ENCODE data around the gene FGF1.

- no peak for TF ChIP-seq CTCF (conservative IDR thresholded peaks at IDR 0.05; ENCODE audit: low read depth, low read length)
- no peak for TF ChIP-seq SMC3 (IDR thresholded peaks at IDR 0.05; ENCODE audit: low read depth, low read length)
- TF ChIP-seq RAD21 (IDR thresholded peaks at IDR 0.05; ENCODE audit: low read length): no peak
Measured at GRCh38 chr5:142576804-142577203, 109.1 kb downstream of the FGF1 start.
